Trophoblast cell (in vitro differentiated cells and primary cell): ENCODE results near the gene SENP6.

Source experiments
- DNase-seq, 2 donors: peaks; one replicate each; pipeline ENCODE4 v3.0.0-alpha.2; 2016
- H2AFZ ChIP-seq: 2 replicates; pipeline ENCODE4 v1.6.1; 2013; ENCODE audit warnings: low read length, moderate library complexity, mild to moderate bottlenecking; ENCODE audit not compliant: insufficient read depth, poor library complexity
- H2AK5ac ChIP-seq: 2 replicates; pipeline ENCODE4 v1.6.1; 2013; ENCODE audit warnings: mild to moderate bottlenecking, low read length
- H2BK120ac ChIP-seq: 2 replicates; pipeline ENCODE4 v1.6.1; 2013; ENCODE audit warnings: low read length, mild to moderate bottlenecking, moderate library complexity; ENCODE audit not compliant: insufficient read depth, poor library complexity
- H2BK12ac ChIP-seq: 2 replicates; pipeline ENCODE4 v1.6.1; 2013; ENCODE audit warnings: mild to moderate bottlenecking, low read length, moderate library complexity
- H2BK5ac ChIP-seq: 2 replicates; pipeline ENCODE4 v1.6.1; 2013; ENCODE audit warnings: low read length, low read depth, moderate library complexity, mild to moderate bottlenecking; ENCODE audit not compliant: poor library complexity
- H3K14ac ChIP-seq: 2 replicates; pipeline ENCODE4 v1.6.1; 2013; ENCODE audit warnings: mild to moderate bottlenecking, low read length
- H3K18ac ChIP-seq: 2 replicates; pipeline ENCODE4 v1.6.1; 2013; ENCODE audit warnings: mild to moderate bottlenecking, low read length
- H3K23ac ChIP-seq: 2 replicates; pipeline ENCODE4 v1.6.1; 2013; ENCODE audit warnings: low read length
- H3K27ac ChIP-seq: 2 replicates; pipeline ENCODE4 v1.5.1; 2013; ENCODE audit warnings: low read depth, mild to moderate bottlenecking, inconsistent platforms, low read length, moderate library complexity
- H3K27me3 ChIP-seq: 2 replicates; pipeline ENCODE4 v1.6.1; 2013; ENCODE audit warnings: inconsistent platforms, mild to moderate bottlenecking, low read length, moderate library complexity; ENCODE audit not compliant: insufficient read depth
- H3K36me3 ChIP-seq, 2 experiments: 1 replicate in 1 of 2; 2 replicates in 1 of 2; pipeline ENCODE4 v1.6.1; 2013; ENCODE audit warnings: low read length in 2 of 2, mild to moderate bottlenecking in 2 of 2, moderate library complexity in 1 of 2; ENCODE audit not compliant: insufficient read depth in 2 of 2, control insufficient read depth in 1 of 2
- H3K4ac ChIP-seq: 2 replicates; pipeline ENCODE4 v1.6.1; 2013; ENCODE audit warnings: low read depth, mild to moderate bottlenecking, low read length, moderate library complexity
- H3K4me1 ChIP-seq, 2 experiments: 1 replicate in 1 of 2; 2 replicates in 1 of 2; pipeline ENCODE4 v1.6.1; 2013; ENCODE audit warnings: low read length in 2 of 2, mild to moderate bottlenecking in 2 of 2, moderate library complexity in 1 of 2; ENCODE audit not compliant: insufficient read depth in 2 of 2, control insufficient read depth in 1 of 2
- H3K4me2 ChIP-seq: 2 replicates; pipeline ENCODE4 v1.6.1; 2013; ENCODE audit warnings: inconsistent platforms, mild to moderate bottlenecking, low read length, moderate library complexity
- H3K4me3 ChIP-seq: 2 replicates; pipeline ENCODE4 v1.5.1; 2013; ENCODE audit warnings: mild to moderate bottlenecking, low read depth, low read length, inconsistent platforms
- H3K79me1 ChIP-seq: one replicate; pipeline ENCODE4 v1.6.1; 2013; ENCODE audit warnings: low read length
- H3K79me2 ChIP-seq: 2 replicates; pipeline ENCODE4 v1.6.1; 2013; ENCODE audit warnings: low read length, mild to moderate bottlenecking; ENCODE audit not compliant: control insufficient read depth, insufficient read depth, poor library complexity
- H3K9ac ChIP-seq: 2 replicates; pipeline ENCODE4 v1.6.1; 2013; ENCODE audit warnings: mild to moderate bottlenecking, low read length
- H3K9me3 ChIP-seq: 2 replicates; pipeline ENCODE4 v1.6.1; 2013; ENCODE audit warnings: low read depth, mild to moderate bottlenecking, control low read depth, inconsistent platforms, low read length; ENCODE audit not compliant: insufficient read depth
- H4K12ac ChIP-seq: 2 replicates; pipeline ENCODE4 v1.6.1; 2013; ENCODE audit warnings: low read depth, mild to moderate bottlenecking, low read length, moderate library complexity
- H4K8ac ChIP-seq: 2 replicates; pipeline ENCODE4 v1.6.1; 2013; ENCODE audit warnings: low read depth, mild to moderate bottlenecking, low read length, moderate library complexity
- H4K91ac ChIP-seq: one replicate; pipeline ENCODE4 v1.6.1; 2013; ENCODE audit warnings: low read depth, mild to moderate bottlenecking, low read length, moderate library complexity
- WGBS: extraction: QIAGEN DNeasy Blood & Tissue Kit; methylation state at CpG from one replicate; pipeline ENCODE4 v1.1.7; 2013; ENCODE audit warnings: missing lambda C conversion rate; ENCODE audit not compliant: insufficient read length, insufficient coverage; ENCODE audit errors: extremely low coverage; 5-methylcytosine and 5-hydroxymethylcytosine counted together

Gene SENP6

DNA sequence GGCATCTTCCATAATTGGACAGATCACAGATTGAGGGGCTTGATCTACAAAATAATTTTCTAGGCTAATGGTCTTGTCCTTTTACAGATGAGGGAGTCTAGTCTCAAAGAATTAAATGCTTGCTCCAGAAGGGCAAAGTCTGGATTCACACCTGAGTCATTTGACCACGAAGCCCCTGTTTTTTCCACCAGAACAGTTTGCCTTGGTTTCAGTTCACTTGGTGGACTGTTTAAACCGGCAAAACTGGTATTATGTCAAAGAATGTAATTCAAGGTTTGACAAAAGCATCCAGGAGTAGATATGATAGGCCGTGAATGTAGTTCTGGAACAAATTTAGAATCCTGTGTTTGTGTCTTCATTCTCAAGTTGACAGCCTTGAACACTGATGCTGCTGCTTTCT is 150.7 kb downstream of the SENP6 start:
- Histone ChIP-seq H3K27ac (no peak overlapping the region), H3K18ac (no peak overlapping the region), H3K14ac (no peak overlapping the region), H2AK5ac (no peak overlapping the region), H4K91ac (no peak overlapping the region), H3K79me2 (peaks cover 14% of the 10 kb centered on the region), H3K9ac (no peak overlapping the region), H3K4me2 (no peak overlapping the region), H3K23ac (no peak overlapping the region), H3K9me3 (no peaks in the 10 kb centered on the region), H2AFZ (no peak overlapping the region), H4K8ac (no peak overlapping the region), H2BK12ac (no peak overlapping the region), H3K4me3 (no peak overlapping the region), H4K12ac (no peak overlapping the region), H3K4me1 (peaks cover 0 to 2% of the 10 kb centered on the region in 2 experiments), H2BK5ac (no peak overlapping the region), H3K27me3 (no peaks in the 10 kb centered on the region), H3K79me1 (peaks cover 12% of the 10 kb centered on the region), H3K36me3 (no peaks in the 10 kb centered on the region), H2BK120ac (no peak overlapping the region), H3K4ac (no peak overlapping the region)
- DNase-seq: peak in 1 of 2 donors; percentile 64
- WGBS: no CpG with 5 or more reads among the region's 3 CpGs

DNA sequence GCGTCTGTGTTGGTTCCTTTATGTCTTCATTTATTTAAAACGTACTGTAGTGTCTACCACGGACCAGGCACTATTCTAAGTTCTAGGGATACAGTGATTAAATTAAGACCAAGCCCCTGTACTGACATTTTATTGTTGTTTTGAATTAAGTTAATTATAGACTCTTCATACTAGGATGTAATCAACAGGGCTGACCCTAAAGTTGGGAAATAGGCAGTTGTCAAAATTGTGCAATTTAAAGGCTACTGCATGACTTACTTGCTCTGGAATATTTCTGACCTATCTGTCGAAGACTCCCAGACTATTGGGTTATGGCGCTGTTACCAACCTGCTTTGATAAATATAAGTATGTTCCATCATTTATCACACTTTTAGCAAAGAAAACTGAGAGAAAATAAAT is 154.0 kb downstream of the SENP6 start:
- Histone ChIP-seq H4K12ac (no peak overlapping the region), H3K9me3 (no peaks in the 10 kb centered on the region), H3K27me3 (no peaks in the 10 kb centered on the region), H3K4ac (no peak overlapping the region), H2AK5ac (no peak overlapping the region), H3K27ac (no peak overlapping the region), H3K4me1 (peaks cover 0 to 2% of the 10 kb centered on the region in 2 experiments), H3K18ac (no peak overlapping the region), H4K91ac (no peak overlapping the region), H3K79me1 (peaks cover 2% of the 10 kb centered on the region), H2BK120ac (no peak overlapping the region), H2AFZ (no peak overlapping the region), H3K79me2 (peaks cover 2% of the 10 kb centered on the region), H2BK12ac (no peak overlapping the region), H3K4me3 (no peak overlapping the region), H3K36me3 (no peaks in the 10 kb centered on the region), H3K23ac (no peak overlapping the region), H3K4me2 (no peak overlapping the region), H2BK5ac (no peak overlapping the region), H4K8ac (no peak overlapping the region), H3K9ac (no peak overlapping the region), H3K14ac (no peak overlapping the region)
- peak in 1 of 2 donors; percentile 32 for DNase-seq
- WGBS: no CpG with 5 or more reads among the region's 5 CpGs

DNA sequence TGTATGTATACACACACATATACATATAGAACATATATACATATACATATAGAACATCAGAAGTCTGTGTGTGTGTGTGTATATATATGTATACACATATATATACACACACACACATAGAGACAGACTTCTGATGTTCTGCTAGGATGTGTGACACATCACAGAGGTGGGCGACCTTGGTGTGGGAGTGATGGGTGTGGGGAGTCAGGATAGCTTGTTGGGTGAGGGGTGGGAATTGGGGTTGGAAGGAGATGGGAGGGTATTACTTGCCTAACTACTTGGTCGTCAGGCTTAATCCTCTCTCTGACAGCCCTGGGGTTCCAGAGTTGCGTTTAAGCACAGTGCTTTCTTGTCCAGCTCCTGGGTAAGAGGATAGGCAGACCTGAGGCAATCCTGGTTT is 155.6 kb downstream of the SENP6 start:
- no peak overlapping the region for H4K8ac ChIP-seq
- peaks cover 2% of the 10 kb centered on the region for H3K79me2 ChIP-seq
- H3K9me3 ChIP-seq: no peaks in the 10 kb centered on the region
- no peak overlapping the region for H3K18ac ChIP-seq
- H3K4me1 ChIP-seq: no peaks in the 10 kb centered on the region
- H3K79me1 ChIP-seq: no peaks in the 10 kb centered on the region
- no peak overlapping the region for H2BK5ac ChIP-seq
- no peak overlapping the region for H3K14ac ChIP-seq
- no peak overlapping the region for H2AK5ac ChIP-seq
- no peaks in the 10 kb centered on the region for H3K27me3 ChIP-seq
- no peak overlapping the region for H4K12ac ChIP-seq
- WGBS: no CpG with 5 or more reads among the region's 3 CpGs
- H3K27ac ChIP-seq: no peak overlapping the region
- H3K23ac ChIP-seq: peak overlapping the region; percentile 94
- no peak overlapping the region for H2AFZ ChIP-seq
- no peak overlapping the region for H3K4ac ChIP-seq
- DNase-seq: no peak
- no peak overlapping the region for H4K91ac ChIP-seq
- H2BK12ac ChIP-seq: no peak overlapping the region
- no peaks in the 10 kb centered on the region for H3K36me3 ChIP-seq
- no peak overlapping the region for H3K4me3 ChIP-seq
- H3K4me2 ChIP-seq: no peak overlapping the region
- no peak overlapping the region for H3K9ac ChIP-seq
- H2BK120ac ChIP-seq: no peak overlapping the region

DNA sequence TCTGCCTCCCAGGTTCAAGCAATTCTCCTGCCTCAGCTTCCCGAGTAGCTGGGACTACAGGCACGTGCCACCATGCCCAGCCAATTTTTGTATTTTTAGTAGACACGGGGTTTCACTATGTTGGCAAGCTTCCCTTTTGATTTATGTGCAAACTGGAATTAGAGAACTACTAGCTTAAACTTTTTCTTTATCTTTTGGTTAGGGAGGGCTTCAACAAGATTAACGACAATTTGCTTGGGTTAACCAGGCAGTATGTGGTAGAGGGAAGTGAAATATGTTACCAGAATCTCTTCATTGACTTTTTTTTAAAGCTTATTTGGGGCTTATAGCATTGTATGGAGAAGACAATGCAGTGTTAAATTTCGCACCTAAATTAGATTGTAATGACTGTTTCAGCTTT is 156.4 kb downstream of the SENP6 start:
- Histone ChIP-seq H3K79me2 (peaks cover 2% of the 10 kb centered on the region), H3K23ac (no peak overlapping the region)
- WGBS: no CpG with 5 or more reads among the region's 5 CpGs

More for the DNA sequence above, 156.4 kb downstream of the SENP6 start:
- Histone ChIP-seq H4K91ac (no peak overlapping the region), H2BK120ac (no peak overlapping the region), H4K12ac (no peak overlapping the region), H3K4me1 (no peaks in the 10 kb centered on the region), H2BK5ac (no peak overlapping the region), H3K4me3 (no peak overlapping the region), H3K27me3 (no peaks in the 10 kb centered on the region), H3K79me1 (no peaks in the 10 kb centered on the region), H3K9me3 (no peaks in the 10 kb centered on the region), H3K27ac (no peak overlapping the region), H3K9ac (no peak overlapping the region), H3K36me3 (no peaks in the 10 kb centered on the region), H2AFZ (no peak overlapping the region), H3K4ac (no peak overlapping the region), H3K18ac (no peak overlapping the region), H4K8ac (no peak overlapping the region), H2AK5ac (no peak overlapping the region), H3K4me2 (no peak overlapping the region), H3K14ac (no peak overlapping the region), H2BK12ac (no peak overlapping the region)
- no peak for DNase-seq
